Measurements from ENCODE around the gene ZXDC. TPM values are rescaled to one million over a fixed set of nuclear protein-coding genes. Genes with fewer than 3 reads are reported as not detected.
A peak's percentile ranks its signal among the peaks of the same experiment; 100 is the strongest.

The ZXDC gene
- polyA plus RNA-seq, 1 donor = 25.6 TPM

DNA sequence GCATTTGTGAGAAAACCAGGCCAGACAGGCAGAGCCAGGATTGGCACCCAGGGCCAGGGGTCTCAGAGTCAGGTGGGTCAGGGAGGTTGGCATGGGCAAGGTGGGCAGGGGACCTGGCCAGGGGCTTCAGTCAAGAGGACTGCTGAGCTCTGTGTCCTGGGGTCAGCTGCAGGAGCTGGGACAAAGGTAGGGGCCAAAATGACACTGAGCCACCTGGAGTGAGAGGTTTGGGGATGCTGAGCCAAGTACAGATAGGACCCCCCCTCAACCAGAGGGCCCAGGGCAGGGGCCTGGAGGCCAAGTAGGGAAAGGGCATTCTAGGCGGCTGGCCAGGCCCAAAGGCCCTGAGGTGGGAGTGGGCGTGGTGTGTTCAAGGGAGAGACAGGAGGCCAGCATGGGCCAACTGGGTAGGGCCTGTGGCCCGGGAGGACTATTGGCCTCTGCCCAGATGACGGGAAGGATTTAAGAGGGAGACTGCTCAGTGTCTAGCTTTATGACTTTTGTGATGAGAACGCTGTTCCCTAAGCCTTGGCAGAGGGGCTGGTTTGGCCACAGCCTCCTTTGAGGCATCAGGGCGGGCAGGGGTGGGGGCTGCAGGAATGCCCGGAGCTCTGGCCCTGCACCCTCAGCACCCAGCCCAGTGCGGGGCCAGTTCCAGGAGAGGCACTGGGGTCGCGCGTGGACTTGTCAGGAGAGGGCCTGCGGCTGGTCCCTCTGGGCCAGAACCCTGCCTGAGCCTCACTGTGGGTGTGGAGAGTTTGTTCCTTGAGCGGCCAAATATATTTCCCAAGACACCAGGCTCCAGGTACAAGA, 77.9 kb downstream of the ZXDC start:
- no peak for DNase-seq (ENCODE audit: low read depth)

- no peak for DNase-seq (ENCODE audit: low read depth)
Observed at GRCh38 chr3:126396536-126396935, 79.2 kb downstream of the ZXDC start.

- DNase-seq (ENCODE audit: low read depth) = no peak
Observed at GRCh38 chr3:126395846-126396513, 79.7 kb downstream of the ZXDC start.

DNA sequence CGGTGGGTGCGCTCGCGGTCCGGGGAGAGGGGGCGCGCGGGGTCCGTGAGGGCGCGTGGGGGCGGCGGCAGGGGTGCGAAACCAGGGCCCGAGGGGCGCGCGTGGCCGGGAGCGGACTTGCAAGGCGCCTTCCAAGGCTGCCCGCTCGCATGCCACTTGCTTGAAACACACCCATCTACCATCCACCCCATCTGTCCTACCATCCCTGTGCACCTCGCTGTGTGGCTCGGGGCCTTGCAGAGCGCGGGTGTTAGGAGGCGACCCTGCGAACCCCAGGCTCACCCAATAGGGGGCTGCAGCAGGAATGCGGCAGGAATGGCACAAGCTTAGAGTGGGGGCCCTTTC, 80.7 kb downstream of the ZXDC start:
- no peak for DNase-seq (ENCODE audit: low read depth)

DNA sequence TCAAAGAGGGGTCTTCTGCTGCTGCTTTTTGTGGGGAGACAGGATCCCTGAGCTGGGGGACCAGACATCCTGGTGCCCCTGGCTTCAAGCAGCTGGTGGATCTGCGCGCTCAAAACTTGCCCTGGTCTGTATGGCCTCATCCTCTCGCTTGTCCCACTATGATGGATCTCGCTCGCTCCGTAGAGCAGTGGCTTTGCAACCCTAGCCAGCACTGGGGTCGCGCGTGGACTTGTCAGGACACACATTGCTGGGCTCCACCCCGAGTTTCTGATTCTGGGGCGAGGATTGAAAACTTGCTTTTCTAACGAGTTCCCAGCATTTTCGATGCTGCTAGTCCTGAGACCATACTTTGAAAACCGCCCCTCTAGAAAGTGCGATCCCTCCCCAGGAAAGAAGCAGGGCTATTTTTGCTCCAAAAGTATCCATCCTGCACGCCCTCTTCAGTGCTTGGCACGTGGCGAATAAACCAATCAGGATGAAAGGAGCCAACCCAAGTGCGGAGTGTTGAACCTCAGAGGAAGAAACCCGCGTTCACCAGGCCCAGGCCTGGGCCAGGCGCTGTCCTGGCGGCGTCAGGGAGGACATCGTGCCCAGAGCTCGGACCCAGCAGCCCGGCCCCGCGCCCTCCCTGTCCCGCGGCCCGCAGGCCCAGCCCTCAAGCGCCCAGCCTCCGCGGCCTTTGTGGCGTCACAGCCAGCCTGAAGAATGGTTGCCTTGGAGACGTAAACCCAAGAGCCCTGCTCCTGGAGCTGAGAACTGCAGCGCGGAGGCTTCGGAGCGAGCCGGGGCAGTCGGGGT, 81.3 kb downstream of the ZXDC start, which contains the start of gene CFAP100:
CFAP100 (plus strand) TSS at position 731 of the 798 bp plus-strand sequence. CDS start 1,092 bp downstream, outside the sequence.
- no peak for DNase-seq (ENCODE audit: low read depth)

DNA sequence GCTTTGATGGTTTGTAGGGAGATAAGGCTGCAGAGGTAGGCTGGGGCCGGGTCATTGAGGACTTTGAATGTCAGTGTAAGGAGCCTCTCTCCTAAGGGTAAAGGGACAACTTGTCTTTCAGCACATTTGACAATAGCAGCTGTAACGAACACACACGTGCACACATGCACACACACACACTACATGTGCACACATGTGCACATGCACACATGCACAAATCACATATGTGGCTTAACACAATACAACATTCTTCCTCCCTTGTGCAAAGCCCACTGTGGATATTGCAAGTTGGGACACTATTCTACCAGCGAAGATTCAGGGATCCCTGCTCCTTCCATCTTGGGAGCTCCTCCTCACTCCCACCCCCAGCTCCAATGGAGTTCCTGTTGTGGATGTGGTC, 82.1 kb downstream of the ZXDC start:
- DNase-seq (ENCODE audit: low read depth) = no peak

GRCh38 chr3:126392246-126392645, 83.4 kb downstream of the ZXDC start:
- no peak for DNase-seq (ENCODE audit: low read depth)

GRCh38 chr3:126391631-126392030, 84.1 kb downstream of the ZXDC start:
- no peak for DNase-seq (ENCODE audit: low read depth)

GRCh38 chr3:126390751-126391150, 84.9 kb downstream of the ZXDC start:
- DNase-seq (ENCODE audit: low read depth) = no peak

DNA sequence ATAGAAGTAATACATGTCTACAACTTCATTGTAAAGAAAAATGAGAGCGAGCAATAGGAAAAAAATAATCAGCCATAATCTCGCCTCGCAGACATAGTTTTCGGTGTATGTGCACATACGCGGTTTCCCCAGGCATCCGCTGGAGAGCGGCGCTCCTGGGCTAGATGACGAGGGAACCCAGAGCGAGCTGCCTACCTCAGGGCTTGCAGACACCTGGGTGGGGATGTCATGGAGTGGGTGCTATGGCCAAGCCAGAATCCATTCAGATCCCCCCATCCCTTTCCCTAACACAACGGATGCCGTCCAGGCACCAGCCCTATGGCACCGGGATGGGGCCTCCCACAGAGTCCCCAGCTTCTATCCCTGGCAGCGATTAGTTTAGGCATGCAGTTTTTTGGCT, 85.5 kb downstream of the ZXDC start:
- no peak for DNase-seq (ENCODE audit: low read depth)

DNA sequence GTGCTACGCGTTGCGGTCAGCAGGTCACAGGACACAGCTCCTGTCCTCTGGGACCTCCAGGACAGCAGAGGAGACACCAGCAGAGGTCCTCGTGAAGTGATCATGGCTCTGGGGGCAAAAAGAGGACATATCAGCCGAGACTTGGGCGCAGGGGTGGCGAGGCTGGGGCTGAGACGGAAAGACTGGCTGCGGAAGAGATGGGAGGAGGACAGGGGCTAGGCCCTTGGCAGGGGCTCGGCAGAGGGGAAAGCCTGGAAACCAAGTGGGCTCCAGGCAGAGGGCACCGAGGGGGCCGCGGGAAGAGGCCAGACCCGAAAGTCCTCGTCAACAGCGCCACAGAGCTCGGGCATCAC, 85.9 kb downstream of the ZXDC start:
- DNase-seq (ENCODE audit: low read depth) = no peak

- peak; percentile 52 for DNase-seq (ENCODE audit: low read depth)
Observed at GRCh38 chr3:126389112-126389793, 86.4 kb downstream of the ZXDC start.

Other genes starting within 250 kb of the ZXDC start
- gene KLF15, start 118.5 kb downstream of the ZXDC start, polyA plus RNA-seq (ENCODE audit: insufficient read length) = 1.7 TPM
- gene CFAP100, start 81.0 kb downstream of the ZXDC start, polyA plus RNA-seq (ENCODE audit: insufficient read length) = 0.94 TPM
- gene UROC1, start 41.9 kb upstream of the ZXDC start, polyA plus RNA-seq (ENCODE audit: insufficient read length) = 0.10 TPM
- gene CHST13, start 48.3 kb upstream of the ZXDC start, polyA plus RNA-seq (ENCODE audit: insufficient read length) = 0.16 TPM
- gene C3orf22, start 83.0 kb upstream of the ZXDC start, polyA plus RNA-seq (ENCODE audit: insufficient read length) = not detected
- 8.4 TPM for gene TXNRD3, start 179.2 kb upstream of the ZXDC start, polyA plus RNA-seq (ENCODE audit: insufficient read length)
- gene CHCHD6, start 228.3 kb upstream of the ZXDC start, polyA plus RNA-seq (ENCODE audit: insufficient read length) = 7.9 TPM